HL-60 (cell line): ENCODE results near the gene TXNIP.

Experiments used
- DNase-seq, 2 experiments: peaks; one replicate each; pipeline ENCODE4 v3.0.0-alpha.2; 2010 to 2020; ENCODE audit warnings: low read depth in 1 of 2, low spot score in 1 of 2
- H3K27ac ChIP-seq: fragments of 250-450 bp; sonication (Bioruptor Pico); replicated peaks from 2 replicates; pipeline ENCODE4 v1.5.1; 2020; ENCODE audit warnings: mild to moderate bottlenecking, moderate library complexity
- H3K27me3 ChIP-seq: fragments of 250-450 bp; sonication (Bioruptor Pico); 2 replicates; pipeline ENCODE4 v1.5.1; 2021; ENCODE audit warnings: mild to moderate bottlenecking, moderate library complexity; ENCODE audit not compliant: insufficient read depth, poor library complexity, severe bottlenecking
- H3K4me3 ChIP-seq: replicated peaks from 2 replicates; pipeline ENCODE4 v1.5.1; 2011; ENCODE audit warnings: mild to moderate bottlenecking, control low read depth, low read length; ENCODE audit not compliant: insufficient read depth
- CTCF ChIP-seq: IDR thresholded peaks from one replicate; pipeline ENCODE4 v1.5.1; 2011; ENCODE audit warnings: low read length, control low read depth, inconsistent platforms; ENCODE audit not compliant: insufficient read depth
- GABPA ChIP-seq: IDR thresholded peaks from 2 replicates; pipeline ENCODE4 v1.6.1; 2012; ENCODE audit warnings: low read depth
- POLR2AphosphoS5 ChIP-seq: IDR thresholded peaks from 2 replicates; pipeline ENCODE4 v1.6.1; 2012; ENCODE audit warnings: low read depth
- REST ChIP-seq: IDR thresholded peaks from 2 replicates; pipeline ENCODE4 v1.6.1; 2012; ENCODE audit warnings: low read depth; ENCODE audit not compliant: insufficient replicate concordance
- SPI1 ChIP-seq: IDR thresholded peaks from 2 replicates; pipeline ENCODE4 v1.6.1; 2012; ENCODE audit warnings: low read depth, mild to moderate bottlenecking, borderline replicate concordance

Gene TXNIP

GRCh38 chr1:145990249-145990855 is 6.0 kb downstream of the TXNIP start:
- Histone ChIP-seq H3K27me3 (no peaks in the 10 kb centered on the region), H3K4me3 (no peak overlapping the region), H3K27ac (no peak overlapping the region)
- no peak for DNase-seq
- TF ChIP-seq CTCF (no peak), POLR2AphosphoS5 (no peak; the same call in 1 of the 2 replicates), REST (no peak), SPI1 (no peak), GABPA (no peak)

- TF ChIP-seq CTCF (no peak), REST (no peak), POLR2AphosphoS5 (no peak), GABPA (no peak), SPI1 (no peak)
- Histone ChIP-seq H3K27ac (no peak overlapping the region), H3K27me3 (no peaks in the 10 kb centered on the region), H3K4me3 (no peak overlapping the region)
- no peak for DNase-seq
Observed at GRCh38 chr1:145988773-145989172, 7.6 kb downstream of the TXNIP start.

GRCh38 chr1:145987926-145988325 is 8.5 kb downstream of the TXNIP start:
- no peak for TF ChIP-seq POLR2AphosphoS5
- no peak for TF ChIP-seq GABPA
- TF ChIP-seq CTCF: no peak
- no peak for TF ChIP-seq REST
- no peak for TF ChIP-seq SPI1
- Histone ChIP-seq H3K27me3 (no peaks in the 10 kb centered on the region), H3K27ac (no peak overlapping the region), H3K4me3 (no peak overlapping the region)
- DNase-seq: no peak
